LHCN-M2 (cell line): Measurements from ENCODE around the gene ADCY2. TPM values are rescaled to one million over a fixed set of nuclear protein-coding genes. Genes with fewer than 3 reads are reported as not detected.

ENCODE experiments used
- DNase-seq: peaks from one replicate; pipeline ENCODE4 v3.0.0-alpha.2; 2012; ENCODE audit warnings: low read depth
- total RNA-seq: library from RNA; depleted of rRNA; stranded (reverse); fragments of >200 nt; gene quantifications from 2 replicates; pipeline ENCODE4 v1.2.3, GENCODE V29; 2014

Gene ADCY2
- total RNA-seq, 1 experiment from 2014 or later = not detected

GRCh38 chr5:7827610-7828009, 431.7 kb downstream of the ADCY2 start:
- DNase-seq = no peak

GRCh38 chr5:7828269-7828668, 432.3 kb downstream of the ADCY2 start:
- peak; percentile 42 for DNase-seq

- no peak for DNase-seq
These were observed 439.0 kb downstream of the ADCY2 start for GRCh38 chr5:7834982-7835381.

DNA sequence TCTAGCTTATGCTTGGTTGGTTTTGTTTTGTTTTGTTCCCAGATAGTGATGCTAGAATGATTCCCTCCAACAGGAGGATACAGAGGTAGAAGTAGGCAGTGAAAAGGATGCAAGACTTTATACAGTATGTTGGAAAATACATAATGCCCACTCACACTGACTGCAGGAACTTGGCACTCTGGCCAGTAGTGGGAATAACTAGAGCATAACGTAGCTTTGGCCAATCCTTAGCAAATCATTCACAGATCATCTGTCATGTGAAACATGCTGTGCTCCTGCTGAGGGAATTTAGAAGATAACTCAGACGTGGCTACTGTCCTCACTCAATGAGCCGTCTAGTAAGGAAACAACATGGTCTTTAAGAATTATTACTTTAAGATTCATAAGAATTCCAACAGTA, 441.5 kb downstream of the ADCY2 start:
- DNase-seq = no peak

DNA sequence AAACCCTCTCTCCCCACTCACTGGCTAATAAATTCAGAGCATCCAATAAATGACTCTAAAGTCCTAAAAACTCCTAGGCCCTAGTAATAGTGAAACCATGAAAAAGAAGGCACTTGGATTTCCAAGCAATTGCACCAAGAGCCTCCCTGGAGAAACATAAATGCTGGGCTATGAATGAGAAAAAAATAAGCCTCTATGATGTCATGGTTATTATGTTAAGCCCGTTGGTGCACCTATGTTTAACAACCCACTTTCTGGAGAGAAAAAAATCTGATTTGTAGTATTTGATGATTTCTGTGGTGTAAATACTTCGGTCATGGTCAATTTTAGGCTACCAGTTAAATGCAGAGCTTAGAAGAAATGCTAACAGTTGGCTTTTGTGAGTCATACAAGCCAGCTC, 446.6 kb downstream of the ADCY2 start:
- no peak for DNase-seq

GRCh38 chr5:7844901-7845300, 449.0 kb downstream of the ADCY2 start:
- DNase-seq = no peak

GRCh38 chr5:7845557-7845956, 449.6 kb downstream of the ADCY2 start:
- no peak for DNase-seq

DNA sequence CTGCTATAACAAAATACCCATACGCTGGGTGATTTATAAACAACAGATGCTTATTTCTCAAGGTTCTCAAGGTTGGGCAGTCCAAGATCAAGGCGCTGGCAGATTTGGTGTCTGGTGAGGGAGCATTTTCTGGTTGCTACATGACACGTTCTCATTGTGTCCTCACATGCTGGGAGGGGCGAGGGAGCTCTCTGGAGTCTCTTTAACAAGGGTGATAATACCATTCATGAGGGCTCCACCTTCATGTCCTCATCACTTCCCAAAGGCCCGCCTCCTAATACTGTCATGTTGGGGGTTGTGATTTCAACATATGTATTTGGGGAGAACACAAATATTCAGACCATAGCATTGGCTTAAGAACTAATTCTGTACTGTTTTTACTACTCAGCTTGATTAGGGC, 450.4 kb downstream of the ADCY2 start:
- no peak for DNase-seq

DNA sequence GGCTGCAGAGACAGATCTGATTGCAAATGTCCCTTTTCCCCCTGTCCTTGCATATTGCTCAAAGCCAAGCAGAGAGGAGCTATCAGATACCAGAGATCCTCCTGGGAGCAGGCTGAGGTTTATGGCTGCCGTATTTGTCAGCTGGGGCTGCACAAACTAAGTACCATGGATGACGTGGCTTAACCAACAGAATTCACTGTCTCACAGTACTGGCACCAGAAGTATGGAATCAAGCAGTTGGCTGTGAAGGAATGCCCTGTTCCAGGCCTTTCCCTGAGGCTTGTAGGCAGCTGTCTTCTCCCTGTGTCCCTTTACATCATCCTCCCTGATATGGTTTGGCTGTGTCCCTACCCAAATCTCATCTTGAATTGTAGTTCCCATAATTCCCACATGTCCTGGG, 452.4 kb downstream of the ADCY2 start:
- peak; percentile 90 for DNase-seq

DNA sequence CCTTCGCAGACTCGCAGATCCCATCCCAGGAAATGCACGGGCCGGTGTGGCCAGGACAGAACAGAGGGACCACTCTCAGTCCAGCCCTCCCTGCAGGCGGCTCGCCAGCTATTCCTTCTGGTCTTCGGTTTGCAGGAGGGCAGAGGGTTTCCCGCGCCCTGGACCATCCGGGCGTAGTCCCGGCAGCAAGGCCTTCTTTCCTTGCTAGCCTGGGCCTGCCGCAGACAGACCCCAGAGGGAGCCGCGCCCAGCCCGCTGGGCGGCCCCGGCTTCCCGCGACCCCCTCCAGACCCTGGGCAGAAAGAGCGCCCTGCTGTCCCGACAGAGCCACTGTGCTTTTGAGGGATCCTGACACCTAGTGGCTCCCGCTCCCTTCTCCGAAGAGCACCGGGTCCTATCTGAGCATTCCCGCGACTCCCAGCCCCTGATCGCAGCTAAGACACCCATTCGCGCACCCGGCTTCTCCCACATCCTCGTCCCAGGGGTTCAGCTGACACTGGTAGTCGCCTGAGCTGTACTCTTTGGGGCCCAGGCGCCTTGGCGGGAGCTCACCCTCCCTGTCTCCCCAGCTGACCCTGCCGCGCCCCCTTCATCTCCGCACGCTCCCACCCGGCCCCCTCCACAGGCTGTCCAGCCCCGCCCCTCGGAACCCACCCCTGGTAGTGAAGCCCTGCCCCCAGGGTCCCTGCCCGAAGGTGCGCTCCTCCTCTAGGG, 453.9 kb downstream of the ADCY2 start:
- DNase-seq = no peak

DNA sequence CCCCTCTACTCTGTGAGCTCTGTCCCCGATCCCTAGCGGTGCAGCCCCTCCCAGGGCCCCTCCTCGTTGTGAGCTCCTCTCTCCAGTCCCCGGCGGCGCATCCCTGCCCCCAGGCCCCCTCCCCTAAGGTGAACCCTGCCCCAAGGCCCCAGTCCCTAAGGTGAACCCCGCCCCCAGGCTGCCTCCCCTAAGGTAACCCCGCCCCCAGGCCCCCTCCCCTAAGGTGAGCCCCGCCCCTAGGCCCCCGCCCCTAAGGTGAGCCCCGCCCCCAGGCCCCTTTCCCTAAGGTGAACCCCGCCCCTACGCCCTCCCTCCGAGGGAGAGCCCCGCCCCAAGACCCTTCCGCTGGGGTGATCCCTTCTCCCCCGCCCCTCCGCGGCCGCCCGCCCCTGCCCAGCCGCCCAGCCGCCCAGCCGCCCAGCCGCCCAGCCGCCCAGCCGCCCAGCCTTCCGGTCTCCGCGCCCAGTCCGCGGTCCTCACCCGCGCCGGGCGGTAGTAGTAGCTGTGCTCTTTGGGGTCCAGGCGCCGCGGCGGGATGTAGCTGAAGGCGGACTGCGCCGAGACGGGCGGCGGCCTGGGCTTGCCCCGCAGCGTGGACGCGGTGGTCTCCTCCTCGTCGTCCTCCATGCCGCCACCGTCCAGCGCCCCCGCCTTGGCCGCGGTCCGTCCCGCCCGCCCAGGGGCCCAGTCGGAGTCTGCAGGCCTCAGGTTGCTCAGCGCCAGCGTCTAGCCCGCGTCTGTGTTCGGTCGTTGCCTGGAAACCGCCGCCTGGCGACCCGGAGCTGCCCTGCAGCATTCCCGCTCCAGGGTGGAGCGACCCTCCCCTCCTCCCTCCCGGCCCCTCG, 454.7 kb downstream of the ADCY2 start, which contains the start of gene CFAP90:
TSS of gene CFAP90 (minus strand) at position 739 of the 845 bp plus-strand sequence. CDS start at position 627, 112 bp downstream.
- DNase-seq = no peak

- DNase-seq = no peak
These were observed 455.3 kb downstream of the ADCY2 start for GRCh38 chr5:7851240-7851592.

DNA sequence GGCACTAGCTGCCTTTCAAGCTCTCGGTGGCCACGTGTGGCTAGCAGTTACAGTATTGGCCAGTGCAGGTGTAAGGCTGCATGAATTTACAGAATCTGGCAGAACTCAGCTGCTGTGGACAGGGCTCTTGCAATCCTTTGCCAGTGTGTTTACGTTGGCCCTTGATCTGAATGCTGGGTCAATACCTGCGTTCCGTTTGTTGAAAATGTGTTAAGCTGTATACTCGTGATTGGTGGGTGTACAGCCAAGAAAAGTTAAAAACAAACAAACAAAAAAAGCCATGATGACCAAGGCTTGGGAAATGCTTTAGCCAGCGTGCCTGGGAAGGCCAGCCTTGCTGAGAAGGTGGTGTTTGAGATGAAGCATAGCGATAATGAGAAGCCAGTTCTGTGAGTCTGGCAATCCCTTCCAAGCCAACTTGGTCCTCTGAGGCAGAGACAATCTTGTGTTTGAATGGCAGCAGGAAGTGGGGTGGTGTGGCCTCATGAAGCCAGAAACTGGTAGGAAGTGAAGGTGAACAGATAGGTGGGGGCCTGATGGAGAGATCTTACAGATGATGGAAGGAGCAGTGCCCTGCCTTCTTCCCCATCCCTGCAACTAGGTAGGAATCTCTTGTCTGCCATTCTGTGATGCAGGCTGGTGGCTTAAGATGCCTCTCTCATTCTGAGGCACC, 455.8 kb downstream of the ADCY2 start:
- DNase-seq = no peak

GRCh38 chr5:7852542-7852941, 456.6 kb downstream of the ADCY2 start:
- peak; percentile 19 for DNase-seq

DNA sequence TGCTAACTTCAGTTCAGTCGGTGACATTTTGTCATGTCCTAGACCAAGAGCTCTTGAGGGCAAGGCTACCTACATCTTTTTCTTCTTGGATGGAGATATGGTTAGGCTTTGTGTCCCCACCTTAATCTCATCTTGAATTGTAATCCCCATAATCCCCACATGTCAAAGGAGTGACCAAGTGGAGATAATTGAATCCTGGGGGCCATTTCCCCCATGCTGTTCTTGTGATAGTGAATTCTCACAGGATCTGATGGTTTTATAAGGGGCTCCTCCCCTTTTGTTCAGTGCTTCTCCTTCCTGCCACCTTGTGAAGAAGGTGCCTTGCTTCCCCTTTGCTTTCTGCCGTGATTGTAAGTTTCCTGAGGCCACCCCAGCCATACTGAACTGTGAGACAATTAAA, 457.1 kb downstream of the ADCY2 start:
- no peak for DNase-seq

GRCh38 chr5:7855611-7856010, 459.7 kb downstream of the ADCY2 start:
- no peak for DNase-seq

DNA sequence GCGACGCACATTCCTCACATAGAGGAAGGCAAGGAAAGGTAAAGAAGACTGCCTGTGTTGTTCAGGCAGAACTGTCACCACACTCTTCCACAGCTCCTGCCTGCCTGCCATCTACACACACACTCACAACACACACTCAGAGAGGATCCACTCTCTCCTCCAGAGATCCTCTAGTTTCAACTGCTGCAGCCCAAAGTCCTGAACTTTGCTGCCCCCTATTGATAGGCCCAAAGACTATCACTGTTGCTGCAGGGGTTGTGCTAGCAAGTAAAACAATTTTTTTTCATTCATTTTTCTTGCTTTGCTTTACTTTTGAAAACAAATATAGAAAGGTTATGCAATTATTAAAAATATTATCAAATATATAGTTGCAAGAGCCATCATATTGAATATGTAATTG, 460.9 kb downstream of the ADCY2 start:
- peak; percentile 50 for DNase-seq

- DNase-seq = no peak
These were observed 461.4 kb downstream of the ADCY2 start for GRCh38 chr5:7857361-7857760.

- DNase-seq = no peak
These were observed 462.1 kb downstream of the ADCY2 start for GRCh38 chr5:7857926-7858632.

DNA sequence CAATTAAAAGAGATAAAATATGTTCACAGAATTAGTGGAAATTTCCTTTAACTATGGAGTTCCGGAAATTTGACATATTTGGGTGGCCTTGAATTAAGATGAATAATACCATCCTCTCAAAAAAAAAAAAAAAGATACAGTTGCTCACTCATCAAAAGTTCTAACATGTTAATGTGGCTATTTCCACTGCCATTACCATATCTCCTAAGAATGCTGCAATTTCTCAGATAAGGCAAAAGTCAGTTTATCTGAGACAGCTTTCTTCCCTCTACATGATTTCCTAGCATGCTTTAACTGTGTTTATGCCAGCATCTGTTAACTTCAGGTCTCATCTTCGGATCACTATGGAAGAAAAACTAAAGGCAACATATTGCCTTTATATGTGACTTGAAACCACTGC, 470.3 kb downstream of the ADCY2 start:
- DNase-seq = no peak

DNA sequence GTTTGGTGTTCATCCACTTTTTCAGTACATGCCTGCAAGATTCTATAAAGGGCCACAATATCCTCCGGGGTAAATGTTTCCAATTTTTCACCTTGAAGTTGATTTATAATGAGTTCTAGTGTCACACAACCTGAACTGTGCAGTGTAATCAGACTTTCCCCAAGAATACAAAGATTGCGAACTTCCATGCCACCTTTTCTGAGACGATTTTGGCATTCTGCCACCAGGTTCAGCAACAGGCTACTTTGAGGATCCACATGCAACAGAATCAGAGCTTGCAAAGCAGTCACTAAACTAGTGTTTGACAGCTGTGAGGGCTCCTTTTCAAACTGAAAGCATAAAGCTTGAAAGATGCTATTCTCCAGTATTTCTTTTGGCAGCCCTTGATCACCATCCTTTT, 471.3 kb downstream of the ADCY2 start:
- no peak for DNase-seq

DNA sequence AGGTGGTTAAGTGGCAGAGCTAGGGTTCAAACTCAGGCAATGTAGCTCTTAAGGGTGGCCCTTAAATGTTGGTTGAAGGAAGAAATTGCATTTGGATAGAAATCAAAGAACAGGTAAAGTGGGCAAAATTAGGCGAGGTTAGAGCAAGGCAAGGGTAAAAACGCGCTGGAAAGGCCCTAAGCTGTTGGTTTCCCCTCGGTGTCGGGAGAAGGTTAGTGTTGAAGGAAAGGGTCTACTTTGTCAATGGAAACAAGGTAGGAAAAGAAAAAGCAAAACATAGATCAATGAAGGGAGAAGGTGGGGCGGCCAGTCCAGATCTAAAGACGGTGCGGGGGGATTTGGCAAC, 472.5 kb downstream of the ADCY2 start:
- no peak for DNase-seq
